Duodenal mucosa (tissue), 2 donors: ENCODE data around the gene LGALS9C.
"Not testable (repeated sequence)": the region's sequence is repeated elsewhere in the genome, so short reads cannot be mapped to it uniquely, and the experiment has no call there.

ENCODE experiments used
- H3K27ac ChIP-seq: one replicate; pipeline ENCODE4 v1.7.0; 2013; ENCODE audit warnings: low read depth, low read length
- H3K27me3 ChIP-seq, 2 donors: one replicate each; pipeline ENCODE4 v1.7.0; 2013; ENCODE audit warnings: low read length in 2 of 2, control low read depth in 1 of 2; ENCODE audit not compliant: insufficient read depth in 2 of 2, control insufficient read depth in 1 of 2
- H3K36me3 ChIP-seq, 2 donors: one replicate each; pipeline ENCODE4 v1.7.0; 2013; ENCODE audit warnings: low read length in 2 of 2, control low read depth in 1 of 2; ENCODE audit not compliant: insufficient read depth in 2 of 2, control insufficient read depth in 1 of 2
- H3K4me1 ChIP-seq, 2 donors: one replicate each; pipeline ENCODE4 v1.7.0; 2013; ENCODE audit warnings: low read length in 2 of 2, control low read depth in 1 of 2; ENCODE audit not compliant: insufficient read depth in 2 of 2, control insufficient read depth in 1 of 2
- H3K4me3 ChIP-seq, 2 donors: one replicate each; pipeline ENCODE4 v1.7.0; 2013; ENCODE audit warnings: low read length in 2 of 2, low read depth in 1 of 2
- H3K9ac ChIP-seq, 2 donors: one replicate each; pipeline ENCODE4 v1.7.0; 2013; ENCODE audit warnings: low read length in 2 of 2, low read depth in 1 of 2
- H3K9me3 ChIP-seq, 2 donors: one replicate each; pipeline ENCODE4 v1.7.0; 2013; ENCODE audit warnings: low read length in 2 of 2, control low read depth in 1 of 2; ENCODE audit not compliant: control insufficient read depth in 1 of 2

Gene LGALS9C

GRCh38 chr17:18476508-18477308 is at the start of gene LGALS9C:
LGALS9C (plus strand) TSS chr17:18476789; CDS start chr17:18476855, 66 bp downstream.
- Histone ChIP-seq H3K9ac (peak within 1 kb of the TSS in 1 of 2 donors; percentile 42), H3K4me3 (peak within 1 kb of the TSS in 1 of 2 donors; percentile 47), H3K27ac (peak within 1 kb of the TSS; percentile 73)
- not testable (repeated sequence) for H3K9me3 ChIP-seq, H3K36me3 ChIP-seq, H3K4me1 ChIP-seq, H3K27me3 ChIP-seq

- H3K4me3 ChIP-seq, H3K9ac ChIP-seq, H3K27ac ChIP-seq, H3K27me3 ChIP-seq, H3K36me3 ChIP-seq, H3K9me3 ChIP-seq, H3K4me1 ChIP-seq: not testable (repeated sequence)
These were observed 44.4 kb upstream of the LGALS9C start for GRCh38 chr17:18432206-18432605.

- not testable (repeated sequence) for H3K36me3 ChIP-seq, H3K27ac ChIP-seq, H3K4me1 ChIP-seq, H3K27me3 ChIP-seq, H3K4me3 ChIP-seq, H3K9ac ChIP-seq, H3K9me3 ChIP-seq
These were observed 37.1 kb upstream of the LGALS9C start for GRCh38 chr17:18439465-18439870.

GRCh38 chr17:18442093-18442492 is 34.5 kb upstream of the LGALS9C start:
- H3K4me1 ChIP-seq, H3K9me3 ChIP-seq, H3K27me3 ChIP-seq, H3K36me3 ChIP-seq, H3K27ac ChIP-seq, H3K9ac ChIP-seq, H3K4me3 ChIP-seq: not testable (repeated sequence)

GRCh38 chr17:18442532-18442931 is 34.1 kb upstream of the LGALS9C start:
- not testable (repeated sequence) for H3K9ac ChIP-seq, H3K27me3 ChIP-seq, H3K36me3 ChIP-seq, H3K9me3 ChIP-seq, H3K27ac ChIP-seq, H3K4me1 ChIP-seq, H3K4me3 ChIP-seq

GRCh38 chr17:18447476-18448205 is 28.9 kb upstream of the LGALS9C start:
- H3K4me3 ChIP-seq, H3K36me3 ChIP-seq, H3K9me3 ChIP-seq, H3K4me1 ChIP-seq, H3K9ac ChIP-seq, H3K27me3 ChIP-seq, H3K27ac ChIP-seq: not testable (repeated sequence)

GRCh38 chr17:18448311-18448710 is 28.3 kb upstream of the LGALS9C start:
- H3K36me3 ChIP-seq, H3K27me3 ChIP-seq, H3K27ac ChIP-seq, H3K4me3 ChIP-seq, H3K4me1 ChIP-seq, H3K9me3 ChIP-seq, H3K9ac ChIP-seq: not testable (repeated sequence)

GRCh38 chr17:18449833-18450232 is 26.8 kb upstream of the LGALS9C start:
- H3K4me3 ChIP-seq, H3K27ac ChIP-seq, H3K9ac ChIP-seq, H3K36me3 ChIP-seq, H3K27me3 ChIP-seq, H3K4me1 ChIP-seq, H3K9me3 ChIP-seq: not testable (repeated sequence)

GRCh38 chr17:18450998-18451397 is 25.6 kb upstream of the LGALS9C start:
- not testable (repeated sequence) for H3K36me3 ChIP-seq, H3K4me3 ChIP-seq, H3K27ac ChIP-seq, H3K4me1 ChIP-seq, H3K27me3 ChIP-seq, H3K9ac ChIP-seq, H3K9me3 ChIP-seq

GRCh38 chr17:18451969-18452368 is 24.6 kb upstream of the LGALS9C start:
- H3K9ac ChIP-seq, H3K27ac ChIP-seq, H3K9me3 ChIP-seq, H3K36me3 ChIP-seq, H3K4me1 ChIP-seq, H3K4me3 ChIP-seq, H3K27me3 ChIP-seq: not testable (repeated sequence)
